DLD1 (cell line): ENCODE data around the gene AQP5.

Experiments
- in situ Hi-C: cut with HindIII; loops from 2 replicates; pipeline ENCODE4 v1.10.0; 2017; ENCODE audit warnings: low sequenced_read_pairs

AQP5 gene

GRCh38 chr12:49948866-49949845 is 12.5 kb upstream of the AQP5 start:
- in situ Hi-C loops, result no loop called here

GRCh38 chr12:49949866-49950265 is 11.8 kb upstream of the AQP5 start:
- in situ Hi-C loops, result loop anchor here (10.0 kb wide), 1 partner anchor 115 kb away; no protein-coding TSS in a partner anchor

- in situ Hi-C loops, result loop anchor here (10.0 kb wide), 1 partner anchor 114 kb away; no protein-coding TSS in a partner anchor
Observed at GRCh38 chr12:49950273-49951251, 11.1 kb upstream of the AQP5 start, which contains the start of gene AQP2. Gene AQP2, plus strand, starts transcription at chr12:49950737. Its CDS starts 94 bp downstream, at chr12:49950831.

- in situ Hi-C loops, result loop anchor here (10.0 kb wide), 1 partner anchor 113 kb away; no protein-coding TSS in a partner anchor
Observed at GRCh38 chr12:49951411-49952240, 10.0 kb upstream of the AQP5 start.

- in situ Hi-C loops, result loop anchor here (10.0 kb wide), 1 partner anchor 112 kb away; no protein-coding TSS in a partner anchor
Observed at GRCh38 chr12:49952391-49953055, 9.1 kb upstream of the AQP5 start.

GRCh38 chr12:49953151-49953550 is 8.5 kb upstream of the AQP5 start:
- in situ Hi-C loops, result loop anchor here (10.0 kb wide), 1 partner anchor 112 kb away; no protein-coding TSS in a partner anchor

GRCh38 chr12:49953961-49954846 is 7.5 kb upstream of the AQP5 start:
- in situ Hi-C loops, result loop anchor here (10.0 kb wide), 1 partner anchor 111 kb away; no protein-coding TSS in a partner anchor

GRCh38 chr12:49954863-49955830 is 6.5 kb upstream of the AQP5 start:
- in situ Hi-C loops, result loop anchor here (10.0 kb wide), 1 partner anchor 110 kb away; no protein-coding TSS in a partner anchor

- in situ Hi-C loops, result loop anchor here (10.0 kb wide), 1 partner anchor 109 kb away; no protein-coding TSS in a partner anchor
Observed at GRCh38 chr12:49955899-49956662, 5.6 kb upstream of the AQP5 start.

- in situ Hi-C loops, result loop anchor here (10.0 kb wide), 1 partner anchor 108 kb away; no protein-coding TSS in a partner anchor
Observed at GRCh38 chr12:49956663-49957569, 4.8 kb upstream of the AQP5 start.

GRCh38 chr12:49957570-49957967 is 4.1 kb upstream of the AQP5 start:
- in situ Hi-C loops, result loop anchor here (10.0 kb wide), 1 partner anchor 107 kb away; no protein-coding TSS in a partner anchor

GRCh38 chr12:49959685-49960473 is 1.8 kb upstream of the AQP5 start:
- in situ Hi-C loops, result loop anchor here (10.0 kb wide), 1 partner anchor 105 kb away; no protein-coding TSS in a partner anchor

- in situ Hi-C loops, result no loop called here
Observed at GRCh38 chr12:49960474-49961110, 1.1 kb upstream of the AQP5 start.
